ENCODE measurements around the gene SUPT4H1. TPM values are rescaled to one million over a fixed set of nuclear protein-coding genes. Genes with fewer than 3 reads are reported as not detected.
A peak's percentile ranks its signal among the peaks of the same experiment; 100 is the strongest.

The SUPT4H1 gene
- polyA plus RNA-seq, 1 donor (not counting 4 experiments of a cell fraction or from before 2014, with no cell fraction given), result 206 TPM

GRCh38 chr17:58318065-58318481 lies 33.9 kb downstream of the SUPT4H1 start:
- TF ChIP-seq CTCF (optimal IDR thresholded peaks at IDR 0.05 in 1 of 3, IDR thresholded peaks at IDR 0.05 in 1 of 3, conservative IDR thresholded peaks at IDR 0.05 in 1 of 3; ENCODE audit: extremely low read depth in 1 of 3, insufficient read depth in 2 of 3, low read length in 3 of 3) (no peak), EZH2 (IDR thresholded peaks at IDR 0.05; ENCODE audit: low read length) (no peak)
- H3K4me2 ChIP-seq (ENCODE audit: control insufficient read depth, extremely low read depth, insufficient read depth, low read depth, low read length), result peak overlapping the region; percentile 11
- peaks cover 2% of the 10 kb centered on the region for H3K9me1 ChIP-seq (ENCODE audit: control insufficient read depth, extremely low read depth, insufficient read depth, low read length)
- no peaks in the 10 kb centered on the region for H3K79me2 ChIP-seq (ENCODE audit: control insufficient read depth, insufficient read depth, low read length)
- dilution Hi-C loops (cut with MboI; ENCODE audit: extremely low pct_ligation_motif_present, low sequenced_read_pairs), result no loop called here
- H3K9ac ChIP-seq (ENCODE audit: control insufficient read depth, extremely low read depth, insufficient read depth, low read length), result no peak overlapping the region
- no peak overlapping the region for H2AFZ ChIP-seq (ENCODE audit: control insufficient read depth, low read length)
- no peaks in the 10 kb centered on the region for H3K9me3 ChIP-seq (ENCODE audit: control insufficient read depth, low read depth, low read length)
- H3K36me3 ChIP-seq (ENCODE audit: control insufficient read depth in 2 of 2, extremely low read depth in 1 of 2, insufficient read depth in 2 of 2, low read length in 2 of 2), result no peaks in the 10 kb centered on the region
- DNase-seq (ENCODE audit: low read depth, low spot score) (no peak), FAIRE-seq (no peak)
- H3K4me3 ChIP-seq (ENCODE audit: control insufficient read depth in 2 of 3, extremely low read depth in 1 of 3, insufficient read depth in 2 of 3, low read depth in 1 of 3, low read length in 3 of 3), result no peak overlapping the region
- H3K27ac ChIP-seq (ENCODE audit: control insufficient read depth, insufficient read depth, low read length), result no peak overlapping the region
- H3K27me3 ChIP-seq (ENCODE audit: control insufficient read depth, extremely low read depth, insufficient read depth, low read length), result peaks cover 5% of the 10 kb centered on the region
- peaks cover 8% of the 10 kb centered on the region for H3K4me1 ChIP-seq (ENCODE audit: control insufficient read depth, extremely low read depth, insufficient read depth, low read length)
- H4K20me1 ChIP-seq (ENCODE audit: control insufficient read depth, extremely low read depth, insufficient read depth, low read length), result no peaks in the 10 kb centered on the region

GRCh38 chr17:58317421-58318064 lies 34.5 kb downstream of the SUPT4H1 start:
- Histone ChIP-seq H3K9me3 (ENCODE audit: control insufficient read depth, low read depth, low read length) (no peaks in the 10 kb centered on the region), H4K20me1 (ENCODE audit: control insufficient read depth, extremely low read depth, insufficient read depth, low read length) (no peaks in the 10 kb centered on the region), H2AFZ (ENCODE audit: control insufficient read depth, low read length) (no peak overlapping the region), H3K4me2 (ENCODE audit: control insufficient read depth, extremely low read depth, insufficient read depth, low read depth, low read length) (peak overlapping the region; percentile 11), H3K36me3 (ENCODE audit: control insufficient read depth in 2 of 2, extremely low read depth in 1 of 2, insufficient read depth in 2 of 2, low read length in 2 of 2) (no peaks in the 10 kb centered on the region), H3K79me2 (ENCODE audit: control insufficient read depth, insufficient read depth, low read length) (no peaks in the 10 kb centered on the region), H3K27me3 (ENCODE audit: control insufficient read depth, extremely low read depth, insufficient read depth, low read length) (no peaks in the 10 kb centered on the region), H3K27ac (ENCODE audit: control insufficient read depth, insufficient read depth, low read length) (no peak overlapping the region), H3K4me3 (ENCODE audit: control insufficient read depth in 2 of 3, extremely low read depth in 1 of 3, insufficient read depth in 2 of 3, low read depth in 1 of 3, low read length in 3 of 3) (no peak overlapping the region), H3K9ac (ENCODE audit: control insufficient read depth, extremely low read depth, insufficient read depth, low read length) (no peak overlapping the region), H3K9me1 (ENCODE audit: control insufficient read depth, extremely low read depth, insufficient read depth, low read length) (peaks cover 2% of the 10 kb centered on the region), H3K4me1 (ENCODE audit: control insufficient read depth, extremely low read depth, insufficient read depth, low read length) (peaks cover 8% of the 10 kb centered on the region)
- peak; percentile 93 for FAIRE-seq
- DNase-seq (ENCODE audit: low read depth, low spot score), result peak; percentile 84
- no peak for TF ChIP-seq EZH2 (IDR thresholded peaks at IDR 0.05; ENCODE audit: low read length)
- TF ChIP-seq CTCF (optimal IDR thresholded peaks at IDR 0.05 in 1 of 3, IDR thresholded peaks at IDR 0.05 in 1 of 3, conservative IDR thresholded peaks at IDR 0.05 in 1 of 3; ENCODE audit: extremely low read depth in 1 of 3, insufficient read depth in 2 of 3, low read length in 3 of 3), result peak; percentile 90 to 94 (median 94)
- dilution Hi-C loops (cut with MboI; ENCODE audit: extremely low pct_ligation_motif_present, low sequenced_read_pairs), result no loop called here
